Upper lobe of left lung (tissue), 4 donors: Measurements from ENCODE around the gene B3GNT2.

Experiments
- POLR2A ChIP-seq, 4 donors: fragments of 450-650 bp; IDR thresholded peaks; one replicate each; pipeline ENCODE4 v1.5.1; 2016 to 2017; ENCODE audit warnings: antibody characterized with exemption in 4 of 4, mild to moderate bottlenecking in 2 of 4
- TF ChIP-seq, protein P1 (sequence below), 6 experiments: fragments of 450-650 bp in 4 of 6; fragments of 200-600 bp in 2 of 6; sonication (generic) in 2 of 6; IDR thresholded peaks; one replicate each; pipeline ENCODE4 v1.5.1; 2016 to 2019; ENCODE audit warnings: antibody characterized with exemption in 6 of 6

DNA sequence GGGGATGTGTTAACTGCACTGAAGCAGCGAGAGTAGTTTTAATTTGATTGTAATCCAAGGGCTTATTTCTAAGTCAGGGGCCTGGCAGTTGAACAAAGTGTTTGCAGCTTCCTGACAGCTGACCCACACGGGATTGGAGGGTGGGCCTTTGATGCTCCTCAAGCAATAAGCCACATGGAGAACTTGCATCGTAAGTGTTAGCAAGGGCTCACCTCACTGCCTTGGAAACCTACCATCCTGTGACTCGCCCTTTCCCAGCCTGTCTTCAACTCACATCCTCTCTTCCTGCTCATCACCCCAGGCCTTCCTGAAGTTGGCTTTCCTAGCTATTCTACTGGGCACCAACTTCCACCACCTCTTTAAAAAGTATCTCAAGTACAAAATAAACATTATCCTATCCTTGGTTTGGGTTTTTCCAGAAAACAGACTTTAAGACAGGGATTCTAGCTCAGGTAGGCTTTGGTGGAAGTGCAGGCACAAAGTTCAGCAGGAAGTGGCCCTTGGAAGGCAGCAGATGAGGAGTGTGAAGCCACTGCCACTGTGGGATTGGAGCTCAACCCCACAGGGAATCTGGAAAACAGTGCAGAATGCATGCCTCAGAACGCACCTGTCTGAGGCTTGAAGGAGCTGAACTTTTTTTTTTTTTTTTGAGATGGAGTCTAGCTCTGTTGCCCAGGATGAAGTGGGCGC lies 31.6 kb downstream of the B3GNT2 start:
- TF ChIP-seq POLR2A (IDR thresholded peaks at IDR 0.05): no peak
- TF ChIP-seq, protein P1, sequence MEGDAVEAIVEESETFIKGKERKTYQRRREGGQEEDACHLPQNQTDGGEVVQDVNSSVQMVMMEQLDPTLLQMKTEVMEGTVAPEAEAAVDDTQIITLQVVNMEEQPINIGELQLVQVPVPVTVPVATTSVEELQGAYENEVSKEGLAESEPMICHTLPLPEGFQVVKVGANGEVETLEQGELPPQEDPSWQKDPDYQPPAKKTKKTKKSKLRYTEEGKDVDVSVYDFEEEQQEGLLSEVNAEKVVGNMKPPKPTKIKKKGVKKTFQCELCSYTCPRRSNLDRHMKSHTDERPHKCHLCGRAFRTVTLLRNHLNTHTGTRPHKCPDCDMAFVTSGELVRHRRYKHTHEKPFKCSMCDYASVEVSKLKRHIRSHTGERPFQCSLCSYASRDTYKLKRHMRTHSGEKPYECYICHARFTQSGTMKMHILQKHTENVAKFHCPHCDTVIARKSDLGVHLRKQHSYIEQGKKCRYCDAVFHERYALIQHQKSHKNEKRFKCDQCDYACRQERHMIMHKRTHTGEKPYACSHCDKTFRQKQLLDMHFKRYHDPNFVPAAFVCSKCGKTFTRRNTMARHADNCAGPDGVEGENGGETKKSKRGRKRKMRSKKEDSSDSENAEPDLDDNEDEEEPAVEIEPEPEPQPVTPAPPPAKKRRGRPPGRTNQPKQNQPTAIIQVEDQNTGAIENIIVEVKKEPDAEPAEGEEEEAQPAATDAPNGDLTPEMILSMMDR (IDR thresholded peaks at IDR 0.05): no peak
